ENCODE measurements around the gene THAP5.

GRCh38 chr7:108576116-108576515 is 6.6 kb upstream of the THAP5 start:
- TF ChIP-seq, protein P1, sequence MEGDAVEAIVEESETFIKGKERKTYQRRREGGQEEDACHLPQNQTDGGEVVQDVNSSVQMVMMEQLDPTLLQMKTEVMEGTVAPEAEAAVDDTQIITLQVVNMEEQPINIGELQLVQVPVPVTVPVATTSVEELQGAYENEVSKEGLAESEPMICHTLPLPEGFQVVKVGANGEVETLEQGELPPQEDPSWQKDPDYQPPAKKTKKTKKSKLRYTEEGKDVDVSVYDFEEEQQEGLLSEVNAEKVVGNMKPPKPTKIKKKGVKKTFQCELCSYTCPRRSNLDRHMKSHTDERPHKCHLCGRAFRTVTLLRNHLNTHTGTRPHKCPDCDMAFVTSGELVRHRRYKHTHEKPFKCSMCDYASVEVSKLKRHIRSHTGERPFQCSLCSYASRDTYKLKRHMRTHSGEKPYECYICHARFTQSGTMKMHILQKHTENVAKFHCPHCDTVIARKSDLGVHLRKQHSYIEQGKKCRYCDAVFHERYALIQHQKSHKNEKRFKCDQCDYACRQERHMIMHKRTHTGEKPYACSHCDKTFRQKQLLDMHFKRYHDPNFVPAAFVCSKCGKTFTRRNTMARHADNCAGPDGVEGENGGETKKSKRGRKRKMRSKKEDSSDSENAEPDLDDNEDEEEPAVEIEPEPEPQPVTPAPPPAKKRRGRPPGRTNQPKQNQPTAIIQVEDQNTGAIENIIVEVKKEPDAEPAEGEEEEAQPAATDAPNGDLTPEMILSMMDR (IDR thresholded peaks at IDR 0.05): no peak
- TF ChIP-seq POLR2A (IDR thresholded peaks at IDR 0.05; ENCODE audit: low read length): no peak
- TF ChIP-seq NFE2L2 (conservative IDR thresholded peaks at IDR 0.05; ENCODE audit: low read length): no peak
- no peak for TF ChIP-seq REST (IDR thresholded peaks at IDR 0.05)
- no peak for TF ChIP-seq MYC (IDR thresholded peaks at IDR 0.05; ENCODE audit: borderline replicate concordance, low read length)
- TF ChIP-seq CEBPB (IDR thresholded peaks at IDR 0.05): no peak
- no peak for TF ChIP-seq EP300 (IDR thresholded peaks at IDR 0.05)
- no peak for TF ChIP-seq KDM1A (IDR thresholded peaks at IDR 0.05; ENCODE audit: low read depth)
- TF ChIP-seq ZFP36 (IDR thresholded peaks at IDR 0.05; ENCODE audit: borderline replicate concordance, partially characterized antibody): no peak
- no peak for TF ChIP-seq USF2 (IDR thresholded peaks at IDR 0.05)
- TF ChIP-seq NR3C1 (IDR thresholded peaks at IDR 0.05): no peak
- no peak for TF ChIP-seq JUN (IDR thresholded peaks at IDR 0.05)
- TF ChIP-seq CHD4 (IDR thresholded peaks at IDR 0.05; ENCODE audit: borderline replicate concordance): no peak
- no peak for TF ChIP-seq KDM5A (IDR thresholded peaks at IDR 0.05)
